GM10248 (cell line): Measurements from ENCODE around the gene KIAA0513.

ENCODE experiments used
- CTCF ChIA-PET: fragments of 300-600 bp; sonication (Branson Sonifier 250); formaldehyde crosslinking; extraction: SDS; loops from one replicate; lab custom pipeline; 2021; ENCODE audit warnings: antibody characterized with exemption; lab: Yijun Ruan, JAX
- POLR2A ChIA-PET: fragments of 350-650 bp; sonication (Branson Sonifier 250); formaldehyde crosslinking; extraction: SDS; loops from one replicate; lab custom pipeline; 2020; ENCODE audit warnings: antibody characterized with exemption; lab: Yijun Ruan, JAX
- DNase-seq: peaks from one replicate; pipeline ENCODE4 v3.0.0; 2012; ENCODE audit errors: extremely low spot score
- CTCF ChIP-seq: IDR thresholded peaks from 2 replicates; pipeline ENCODE4 v1.5.1; 2012; ENCODE audit warnings: mild to moderate bottlenecking, low read depth; ENCODE audit errors: extremely low read depth, missing control alignments, control extremely low read depth

KIAA0513 gene

GRCh38 chr16:85103114-85104079, 75.8 kb downstream of the KIAA0513 start:
- DNase-seq, result no peak
- POLR2A ChIA-PET, result no interaction called here
- no peak for TF ChIP-seq CTCF
- CTCF ChIA-PET, result interaction anchor here (1.2 to 3.2 kb wide), 5 partner anchors 9 to 150 kb away, joined by 3 to 17 read pairs (median 9); partner anchors contain the start of gene CIBAR2

GRCh38 chr16:85104147-85104546, 76.6 kb downstream of the KIAA0513 start:
- ChIA-PET CTCF (interaction anchor here (3.1 to 4.2 kb wide), 3 partner anchors 11 to 150 kb away, joined by 10 to 20 read pairs (median 17); no protein-coding TSS in a partner anchor), POLR2A (no interaction called here)
- no peak for DNase-seq
- TF ChIP-seq CTCF, result no peak

- POLR2A ChIA-PET, result no interaction called here
- no peak for TF ChIP-seq CTCF
- CTCF ChIA-PET, result interaction anchor here (1.2 to 4.2 kb wide), 5 partner anchors 10 to 193 kb away, joined by 3 to 20 read pairs (median 10); no protein-coding TSS in a partner anchor
- peak; percentile 48 for DNase-seq
Measured at GRCh38 chr16:85104821-85105391, 77.3 kb downstream of the KIAA0513 start.

GRCh38 chr16:85105475-85105874, 77.9 kb downstream of the KIAA0513 start:
- TF ChIP-seq CTCF, result no peak
- DNase-seq, result no peak
- ChIA-PET POLR2A (no interaction called here), CTCF (interaction anchor here (1.2 to 4.2 kb wide), 5 partner anchors 9 to 192 kb away, joined by 3 to 20 read pairs (median 10); no protein-coding TSS in a partner anchor)

- TF ChIP-seq CTCF, result no peak
- CTCF ChIA-PET, result interaction anchor here (4.2 kb wide), 1 partner anchor 21 kb away, joined by 20 read pairs; no protein-coding TSS in a partner anchor
Measured at GRCh38 chr16:85107083-85107482, 79.5 kb downstream of the KIAA0513 start.

GRCh38 chr16:85107532-85107931, 79.9 kb downstream of the KIAA0513 start:
- ChIA-PET CTCF (interaction anchor here (4.2 kb wide), 1 partner anchor 21 kb away, joined by 20 read pairs; no protein-coding TSS in a partner anchor), POLR2A (no interaction called here)
- TF ChIP-seq CTCF, result no peak
- DNase-seq, result no peak

More at GRCh38 chr16:85107083-85107482, 79.5 kb downstream of the KIAA0513 start:
- DNase-seq, result no peak
- POLR2A ChIA-PET, result no interaction called here
